NCI-H2227 (cell line): ENCODE results near the gene COL4A5.

ENCODE experiments used
- DNase-seq: peaks from one replicate; lab custom pipeline; 2025; ENCODE audit not compliant: unreplicated experiment; lab: John Stamatoyannopoulos, UW

The COL4A5 gene

DNA sequence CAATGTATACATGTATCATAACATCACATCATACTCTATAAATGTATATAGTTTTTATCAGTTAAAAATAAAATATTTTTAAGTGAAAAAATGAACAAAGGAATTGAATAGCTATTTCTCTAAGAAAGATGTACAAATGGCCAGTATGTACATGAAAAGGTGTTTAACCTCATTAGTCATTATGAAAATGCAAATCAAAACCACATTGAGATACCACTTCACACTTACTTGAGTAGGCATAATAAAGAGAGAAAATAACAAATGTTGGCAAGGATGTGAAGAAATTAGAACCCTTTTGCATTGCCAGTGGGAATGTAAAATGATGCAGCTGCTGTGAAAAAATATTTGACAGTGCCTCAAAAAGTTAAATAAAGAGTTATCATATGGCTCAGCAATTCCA is 201.2 kb downstream of the COL4A5 start:
- no peak for DNase-seq

DNA sequence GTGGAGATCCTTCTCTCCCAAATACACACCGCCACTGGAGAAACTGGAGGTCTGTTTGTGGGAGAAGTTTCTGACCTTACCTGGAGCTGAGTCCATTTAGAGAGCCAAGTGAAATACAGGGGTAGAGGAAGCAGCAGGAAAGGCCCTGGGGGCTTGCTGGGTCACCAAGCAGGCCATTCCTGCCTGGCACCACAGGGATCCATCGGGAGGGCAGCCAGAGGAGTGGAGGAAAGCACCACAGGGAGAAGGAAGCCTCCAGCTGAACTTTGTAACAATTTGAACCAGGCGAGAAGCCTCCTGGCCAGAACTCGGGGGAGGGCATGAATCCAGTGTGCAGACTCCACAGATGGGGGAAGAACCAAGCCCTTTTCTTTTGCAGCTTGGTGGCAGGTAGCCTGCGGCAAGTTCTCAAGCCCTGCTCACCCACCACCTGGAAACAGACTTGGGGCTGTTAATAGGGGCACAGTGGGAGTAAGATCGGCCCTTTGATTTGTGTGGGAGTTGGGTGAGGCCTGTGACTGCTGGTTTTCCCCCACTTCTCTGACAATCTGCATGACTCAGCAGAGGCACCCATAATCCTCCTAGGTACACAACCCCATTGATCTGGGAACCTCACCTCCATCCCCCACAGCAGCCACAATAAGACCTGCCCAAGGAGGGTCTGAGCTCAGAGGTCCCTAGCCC is 202.1 kb downstream of the COL4A5 start:
- no peak for DNase-seq

DNA sequence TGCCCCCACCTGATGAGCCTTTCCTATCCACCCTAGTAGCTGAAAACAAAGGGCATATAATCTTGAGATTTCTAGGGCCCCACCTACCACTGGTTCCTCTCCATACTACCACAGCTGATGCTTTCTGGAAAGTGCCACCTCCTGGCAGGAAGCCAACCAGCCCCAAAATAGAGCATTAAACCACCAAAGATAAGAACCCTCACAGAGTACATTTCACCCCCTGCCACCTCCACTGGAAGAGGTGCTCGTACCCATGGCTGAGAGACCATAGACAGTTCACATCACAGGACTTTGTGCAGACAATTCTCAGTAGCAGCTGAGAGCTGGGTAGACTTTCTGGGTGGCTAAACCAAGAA is 202.6 kb downstream of the COL4A5 start:
- no peak for DNase-seq

DNA sequence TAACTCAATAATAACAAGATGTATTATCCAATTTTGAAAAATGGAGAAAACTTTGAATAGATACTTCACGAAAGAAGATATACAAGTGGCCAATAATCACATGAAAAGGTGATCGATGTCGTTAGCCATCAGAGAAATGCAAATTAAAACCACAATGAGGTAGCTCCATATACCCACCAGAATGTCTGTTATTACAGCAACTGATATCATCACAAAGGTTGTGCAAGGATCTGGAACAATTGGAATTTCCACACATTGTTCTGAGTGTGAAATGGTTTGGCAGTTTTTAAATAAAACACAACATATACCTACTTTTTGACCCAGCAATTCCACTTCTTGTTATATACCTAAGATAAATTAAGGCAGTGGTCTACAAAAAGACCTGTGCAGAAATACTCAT is 225.1 kb downstream of the COL4A5 start:
- no peak for DNase-seq

DNA sequence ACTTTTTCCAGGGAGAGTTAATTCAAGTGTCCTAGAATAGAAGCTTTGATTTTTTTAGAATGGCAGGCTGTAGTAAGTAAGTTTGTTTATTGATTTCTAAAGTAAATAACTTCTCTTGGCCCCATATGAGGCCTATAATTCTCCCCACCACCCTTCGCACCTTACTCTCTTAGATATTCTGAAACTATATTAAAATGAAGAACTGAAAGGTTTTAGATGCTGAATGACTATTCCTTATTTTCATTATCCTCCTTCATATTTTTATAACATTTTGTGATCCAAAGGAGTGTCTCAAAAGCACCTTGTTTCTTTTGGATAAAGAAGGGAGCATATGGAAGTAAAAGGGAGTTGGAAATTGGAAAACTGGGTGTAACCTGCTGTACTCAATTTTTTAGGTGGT is 226.5 kb downstream of the COL4A5 start:
- DNase-seq = no peak

DNA sequence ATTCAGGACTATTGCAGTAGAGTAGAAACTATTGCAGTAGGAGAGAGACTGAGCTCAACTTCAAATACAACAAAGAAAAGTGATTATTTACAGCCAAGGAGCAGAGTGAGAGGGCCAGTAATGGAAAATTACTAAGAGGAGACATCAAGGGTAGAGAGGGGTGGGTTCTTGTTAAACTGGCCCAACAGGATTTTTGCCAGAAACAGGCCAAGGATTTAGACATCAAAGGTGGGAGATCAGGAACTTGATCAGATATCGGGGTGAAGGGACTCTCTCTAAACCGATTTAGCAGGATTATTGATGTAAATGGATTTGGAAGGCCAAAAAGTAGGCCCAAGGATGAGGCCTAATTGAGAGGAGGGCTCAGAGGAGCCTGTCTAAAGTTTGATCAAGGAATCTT is 231.9 kb downstream of the COL4A5 start:
- DNase-seq = no peak

DNA sequence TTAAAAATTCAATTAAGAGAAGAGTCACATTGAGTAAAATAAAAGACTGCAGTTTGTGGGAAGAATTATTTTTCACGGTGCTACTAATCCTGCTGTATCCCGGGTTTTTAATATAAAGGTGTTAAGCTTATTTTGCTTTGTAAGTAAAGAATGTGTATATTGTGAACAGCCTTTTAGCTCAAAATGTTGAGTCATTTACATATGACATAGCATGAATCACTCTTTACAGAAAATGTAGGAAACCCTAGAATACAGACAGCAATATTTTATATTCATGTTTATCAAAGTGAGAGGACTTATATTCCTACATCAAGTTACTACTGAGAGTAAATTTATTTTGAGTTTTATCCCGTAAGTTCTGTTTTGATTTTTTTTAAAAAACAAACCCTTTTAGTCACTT is 257.1 kb downstream of the COL4A5 start:
- DNase-seq = no peak

DNA sequence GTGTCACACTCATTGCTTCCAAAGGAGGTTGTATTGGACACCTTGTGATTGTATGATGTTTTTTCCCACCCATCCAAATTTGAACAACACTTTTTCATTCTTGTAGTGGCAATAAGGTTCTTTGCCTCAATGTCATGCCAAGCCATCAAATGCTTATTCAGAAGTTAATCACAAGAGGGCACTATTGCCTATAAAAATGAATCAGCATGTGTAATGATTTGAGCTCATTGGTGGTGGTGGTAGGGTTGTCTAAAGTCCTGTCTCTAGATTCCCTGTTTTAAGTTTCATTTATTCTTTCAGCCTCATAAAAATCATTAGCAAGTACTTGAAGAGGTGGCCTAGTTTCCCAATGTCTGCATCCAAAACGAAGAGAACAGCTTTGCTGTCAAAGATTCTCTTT is 259.7 kb downstream of the COL4A5 start:
- peak; percentile 52 for DNase-seq

DNA sequence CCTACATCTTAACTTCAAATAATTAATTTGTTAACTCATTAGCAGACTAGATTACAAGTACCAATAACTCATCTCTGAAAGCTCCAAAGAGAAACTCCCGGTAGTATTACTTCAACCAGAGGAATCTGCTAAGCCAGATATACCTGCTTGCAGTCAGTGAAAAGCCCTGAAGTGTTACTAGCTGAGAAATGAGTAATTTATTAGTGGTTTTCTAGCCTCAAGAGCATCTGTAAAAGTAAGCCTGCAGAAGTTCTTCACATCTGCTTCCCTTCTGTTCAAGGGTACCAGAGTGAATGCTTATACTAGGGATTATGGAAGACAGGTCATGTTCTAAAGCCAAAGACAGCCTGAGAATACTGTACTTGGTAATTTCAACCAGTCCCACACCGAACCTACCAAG is 262.0 kb downstream of the COL4A5 start:
- no peak for DNase-seq

DNA sequence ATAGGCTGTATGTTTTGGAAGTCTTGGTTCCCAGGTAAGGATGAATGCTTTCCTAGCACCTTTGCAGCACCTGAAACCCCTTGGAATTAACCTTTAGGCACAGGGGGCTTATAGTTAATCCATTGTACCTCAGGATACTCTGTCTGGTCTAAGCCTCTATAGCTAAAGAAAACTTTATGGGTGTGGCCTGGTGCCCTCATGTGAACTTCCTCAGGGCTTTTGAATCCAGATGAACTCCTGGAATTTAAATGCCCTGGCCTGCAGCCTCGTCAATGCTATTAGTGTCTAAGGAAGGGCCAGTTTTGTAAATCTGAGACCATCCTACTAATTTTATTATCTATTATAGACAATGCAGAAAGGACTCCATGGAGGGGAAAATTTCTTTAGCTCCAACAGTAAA is 262.9 kb downstream of the COL4A5 start:
- DNase-seq = no peak

DNA sequence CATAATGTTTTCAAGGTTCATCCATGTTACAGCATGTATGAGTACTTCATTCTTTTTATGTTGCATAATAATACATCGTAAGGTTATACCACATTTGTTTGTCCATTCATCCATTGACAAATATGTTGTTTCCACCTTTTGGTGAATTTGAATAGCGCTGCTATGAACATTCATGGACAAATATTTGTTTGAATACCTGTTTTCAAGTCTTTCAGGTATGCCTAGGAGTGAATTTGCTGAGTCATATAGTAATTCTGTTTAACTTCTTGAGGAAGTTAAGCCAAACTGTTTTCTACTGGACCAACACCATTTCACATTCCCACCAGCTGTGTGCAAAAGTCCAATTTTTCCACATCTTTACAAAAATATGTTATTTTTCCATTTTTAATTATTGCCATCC is 265.2 kb downstream of the COL4A5 start:
- no peak for DNase-seq

DNA sequence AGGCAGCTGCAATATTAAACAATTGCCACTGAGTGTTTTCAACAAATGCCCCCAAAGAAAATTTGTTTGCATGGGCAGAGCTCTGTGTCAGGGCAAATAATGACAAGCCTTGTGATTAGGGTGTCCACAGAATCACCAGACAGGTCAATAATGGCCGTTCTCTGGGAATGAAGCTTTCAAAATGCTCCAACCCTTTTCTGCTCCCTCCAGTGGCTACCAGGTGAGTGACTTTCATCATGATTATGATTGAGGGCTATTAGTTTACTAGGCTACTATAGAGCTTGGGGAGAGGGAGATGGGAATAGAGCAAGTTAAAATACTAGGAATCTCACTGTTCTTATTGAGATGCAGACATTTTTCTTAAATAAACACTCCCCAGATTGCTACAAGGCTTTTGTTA is 273.2 kb downstream of the COL4A5 start:
- DNase-seq = no peak

DNA sequence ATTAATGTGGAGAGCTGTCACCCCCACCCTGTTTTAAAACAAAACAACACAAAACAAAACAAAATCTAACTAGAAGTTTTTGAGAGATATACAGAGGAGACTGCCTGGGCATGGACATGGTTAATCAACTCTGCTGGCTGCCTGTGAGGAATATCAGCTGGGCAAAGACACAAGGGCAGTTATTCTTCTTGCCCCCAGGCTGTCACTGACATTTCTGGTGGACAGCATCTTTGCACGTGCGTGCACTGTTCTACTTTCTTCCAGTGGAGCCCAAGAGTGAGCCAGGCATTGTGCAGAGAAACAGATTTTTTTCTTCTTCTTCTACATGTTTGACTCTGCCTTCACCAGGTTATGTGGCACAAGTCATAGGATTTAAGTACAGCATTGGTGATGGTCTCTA is 282.9 kb downstream of the COL4A5 start:
- no peak for DNase-seq

DNA sequence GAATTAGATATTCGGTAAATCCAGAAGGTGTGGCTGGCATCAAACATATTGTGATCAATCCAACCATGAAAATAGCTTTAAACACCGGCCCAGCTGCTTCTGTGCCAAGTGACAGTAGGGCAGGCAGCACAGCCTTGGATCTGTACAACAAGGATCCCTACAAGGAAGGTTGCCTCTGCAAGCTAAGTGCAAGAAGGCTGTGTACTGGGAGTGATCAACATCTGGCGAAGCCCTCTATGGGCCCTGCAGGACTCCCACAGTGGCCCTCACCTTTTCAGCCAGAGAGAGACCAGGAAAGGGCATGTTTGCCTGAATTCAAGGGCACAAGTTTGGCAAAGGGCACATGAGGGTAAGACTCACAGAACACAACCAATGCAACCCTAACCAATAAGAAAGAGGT is 287.1 kb downstream of the COL4A5 start:
- DNase-seq = no peak

DNA sequence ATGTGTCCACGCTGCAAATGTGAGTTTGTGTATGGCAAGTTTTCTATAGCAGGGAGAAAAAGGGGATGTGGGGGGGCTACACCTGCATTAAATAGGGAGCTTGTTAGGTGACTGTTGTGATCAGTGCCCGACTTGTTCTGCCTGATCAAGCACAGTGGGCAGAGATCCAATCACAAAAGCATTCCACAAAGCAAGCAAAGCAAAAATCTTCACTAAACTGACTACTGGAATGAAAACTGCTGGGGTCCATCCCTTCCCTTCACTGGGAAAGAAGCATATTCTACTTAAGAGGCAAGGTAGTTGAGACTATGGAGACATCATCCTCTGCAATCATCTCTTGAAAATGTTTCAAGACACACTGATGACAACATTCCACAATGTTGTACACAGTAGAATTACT is 291.5 kb downstream of the COL4A5 start:
- DNase-seq = no peak

DNA sequence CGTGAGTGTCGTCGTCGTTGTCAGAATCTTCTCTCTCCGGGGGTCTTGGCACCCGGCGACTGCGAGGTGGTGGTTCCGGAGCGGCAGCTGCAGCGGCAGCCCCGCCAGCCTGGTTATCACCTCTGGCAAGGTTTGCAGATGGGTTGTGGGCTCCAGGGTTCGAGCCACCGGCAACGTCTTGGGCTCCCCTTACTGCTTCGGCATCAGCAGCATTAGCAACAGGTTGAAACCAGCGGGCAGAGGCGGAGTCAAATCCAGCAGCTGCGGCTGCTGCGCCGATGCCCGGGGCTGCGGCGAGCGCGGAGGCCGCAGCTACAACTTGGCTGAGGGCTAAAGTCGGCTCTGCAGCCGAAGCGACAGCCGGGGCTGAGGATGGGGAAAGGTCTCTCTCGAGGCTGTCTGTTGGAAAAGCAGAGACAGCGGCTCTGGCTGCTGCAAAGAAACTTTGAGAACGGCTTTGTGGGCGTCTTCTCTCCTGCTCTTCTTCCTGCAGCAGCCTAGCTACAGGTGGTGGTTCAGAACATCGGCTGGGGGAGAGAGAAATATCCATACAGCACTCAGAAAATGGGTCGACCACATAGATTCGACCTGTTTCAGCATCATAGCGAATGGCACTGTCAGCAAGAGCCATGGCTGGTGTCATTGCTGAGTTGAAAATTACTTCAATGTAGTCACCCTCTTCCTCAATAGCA is 293.1 kb downstream of the COL4A5 start:
- DNase-seq = peak; percentile 3

DNA sequence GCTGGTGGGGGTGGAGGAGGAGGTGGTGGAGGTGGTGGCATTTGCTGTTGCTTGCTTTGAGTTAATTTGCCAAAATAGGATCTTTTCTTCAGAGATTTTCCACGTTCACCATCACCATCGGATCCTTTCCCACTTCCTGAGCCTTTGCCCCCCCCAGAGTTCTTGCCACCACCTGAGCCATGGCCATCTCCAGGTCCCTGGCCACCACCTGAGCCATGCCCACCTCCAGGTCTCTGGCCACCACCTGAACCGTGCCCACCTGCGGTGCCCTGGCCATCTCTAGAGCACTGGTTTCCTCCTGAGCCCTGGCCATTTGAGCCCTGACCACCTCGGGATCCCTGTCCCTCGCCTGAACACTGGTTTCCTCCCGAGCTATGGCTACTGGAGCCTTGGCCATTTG is 294.8 kb downstream of the COL4A5 start:
- no peak for DNase-seq

DNA sequence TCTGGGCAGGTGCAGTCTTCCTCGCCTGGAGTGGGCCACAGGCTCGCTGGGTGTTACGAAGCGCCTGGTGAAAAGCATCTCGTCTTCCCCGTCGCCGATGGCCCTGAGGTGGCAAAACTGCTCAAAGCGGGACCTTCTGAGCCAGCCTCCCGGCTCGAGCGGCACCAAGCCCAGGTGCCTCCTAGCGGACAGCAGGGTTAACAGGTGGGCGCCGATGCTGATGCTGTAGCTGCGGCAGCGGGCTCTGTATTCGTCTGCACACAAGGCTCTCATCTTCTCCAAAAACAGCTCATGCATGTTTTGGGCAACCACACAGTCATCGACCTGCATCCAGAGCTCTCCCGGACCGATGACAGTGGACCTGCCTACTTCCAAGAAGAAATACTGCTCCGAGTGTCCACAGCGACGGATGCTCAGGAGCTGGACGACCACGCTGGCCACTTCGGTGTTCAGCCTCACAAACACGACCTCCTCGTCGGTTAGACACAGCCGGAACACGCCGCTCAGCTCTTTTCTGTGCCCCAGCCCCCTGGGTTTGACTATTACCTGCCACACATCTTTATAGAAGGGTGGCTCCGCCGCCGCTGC is 295.5 kb downstream of the COL4A5 start:
- peak; percentile 22 for DNase-seq

DNA sequence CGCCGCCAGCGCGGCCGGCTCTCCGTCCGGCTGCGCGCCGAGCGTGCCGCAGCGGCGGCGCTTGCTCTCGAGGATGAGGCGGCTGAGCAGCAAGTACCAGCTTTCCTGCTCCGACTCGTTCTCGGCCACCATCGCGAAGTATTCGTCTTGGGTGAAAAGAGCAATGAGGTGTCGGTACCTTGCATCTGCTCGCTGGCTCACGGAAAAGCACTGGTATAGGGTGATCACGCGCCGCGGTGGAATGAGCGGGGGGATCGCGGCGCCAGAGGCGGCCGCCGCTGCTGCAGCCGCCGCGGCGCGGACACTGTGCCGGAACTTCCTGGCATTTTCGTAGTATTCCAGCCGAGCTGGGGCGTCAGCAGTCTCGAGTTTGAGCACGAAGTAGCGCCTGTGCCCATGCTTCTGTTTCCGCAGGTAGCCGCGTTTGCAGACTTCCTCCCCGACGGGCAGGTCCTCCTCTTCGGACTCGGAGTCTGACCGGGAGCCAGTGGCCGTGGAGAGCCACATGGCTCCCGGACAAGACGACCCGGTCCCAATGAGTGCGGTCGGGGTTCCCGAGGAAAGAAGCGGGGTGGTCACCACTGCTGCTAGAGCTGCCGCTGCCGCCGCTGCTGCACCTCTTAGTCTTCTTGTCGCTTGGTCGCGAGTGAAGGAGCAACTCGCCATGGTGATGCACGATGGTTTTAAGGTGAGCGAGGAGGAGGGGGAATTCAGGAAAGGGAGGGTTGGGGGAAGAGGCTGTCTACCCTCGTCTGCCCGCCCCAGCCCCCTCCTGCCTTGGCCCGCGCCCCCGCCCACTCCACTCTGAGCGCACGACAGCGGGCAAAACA is 296.3 kb downstream of the COL4A5 start:
- peak; percentile 17 for DNase-seq

DNA sequence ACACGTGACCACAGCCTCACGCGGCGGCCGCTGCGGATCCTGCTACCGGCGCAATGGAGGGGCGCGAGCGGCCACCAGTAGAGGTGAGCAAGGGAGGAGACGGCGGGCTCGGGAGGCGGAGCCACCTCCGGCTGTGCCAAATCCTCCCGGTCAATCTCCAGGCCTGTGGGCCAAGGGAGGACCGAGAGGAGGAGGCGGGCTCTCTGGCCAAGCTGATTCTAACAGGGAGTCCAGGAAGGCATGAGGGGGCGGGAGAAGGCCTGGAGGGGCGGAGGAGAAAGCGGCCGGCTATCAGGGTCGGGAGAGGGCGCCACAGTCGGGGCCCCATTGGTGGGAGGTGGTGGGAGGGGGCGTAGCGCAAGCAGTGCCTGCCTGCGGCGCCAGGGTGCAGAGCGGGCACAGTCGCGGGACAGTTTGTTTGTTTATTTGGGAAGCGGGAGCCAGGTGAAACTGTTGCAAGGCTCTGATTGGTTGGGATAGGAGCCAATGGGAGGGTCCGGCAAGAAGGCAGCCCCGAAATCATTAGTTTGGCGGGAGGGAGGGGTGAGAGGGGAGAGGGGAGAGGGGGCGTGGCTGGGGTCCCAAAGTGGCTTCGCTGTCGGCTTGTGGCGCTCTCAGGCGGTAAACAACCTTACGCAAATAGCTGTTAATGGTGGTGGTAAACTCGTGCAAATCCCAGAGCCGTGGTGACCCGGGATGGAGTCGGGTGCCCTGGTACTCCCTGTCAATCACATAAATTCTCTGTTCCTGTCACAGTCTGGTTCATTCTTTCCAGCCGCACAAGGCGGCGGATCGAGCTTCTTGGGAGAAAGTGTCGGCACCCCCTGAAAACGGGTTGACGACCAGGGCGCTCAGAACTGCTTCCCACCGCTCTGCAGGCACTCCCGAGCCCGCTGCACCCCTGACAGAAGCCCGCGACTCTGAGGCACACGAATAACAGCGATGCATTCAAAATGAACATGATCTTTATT is 297.2 kb downstream of the COL4A5 start, which contains the start of gene IRS4:
TSS of gene IRS4 (minus strand) at position 55 of the 971 bp plus-strand sequence.
- DNase-seq = peak; percentile 50

DNA sequence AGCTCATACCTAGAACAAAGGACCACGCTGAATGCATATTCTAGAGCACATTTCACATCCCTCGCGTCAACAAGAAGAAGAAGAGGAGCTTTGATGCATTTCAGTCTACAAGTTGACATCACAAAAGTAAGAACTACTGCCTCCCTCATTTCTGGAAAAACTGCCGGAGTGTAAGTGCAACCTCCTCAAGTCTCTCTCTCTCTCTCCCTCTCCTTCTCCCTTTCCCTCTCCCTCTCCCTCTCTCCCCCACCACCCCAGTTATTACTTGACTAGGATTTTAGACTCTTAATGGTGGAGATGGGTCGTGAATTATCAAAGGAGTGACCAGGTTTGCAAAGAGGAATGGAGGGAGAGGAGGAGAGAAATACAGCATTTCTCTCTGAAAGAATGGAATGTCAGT is 298.1 kb downstream of the COL4A5 start:
- no peak for DNase-seq
